HepG2 (cell line): Measurements from ENCODE around the gene MORN1. TPM values are rescaled to one million over a fixed set of nuclear protein-coding genes. Genes with fewer than 3 reads are reported as not detected.

ENCODE experiments used
- ATF7-NPFF ChIP-seq: sonication (generic); formaldehyde crosslinking; IDR thresholded peaks from 2 replicates; pipeline ENCODE4 v1.8.1; 2023; ENCODE audit warnings: mild to moderate bottlenecking, low read depth, missing genetic modification reagents, moderate library complexity
- BCL6 ChIP-seq: IDR thresholded peaks from 2 replicates; pipeline ENCODE4 v1.6.1; 2016; ENCODE audit warnings: missing genetic modification reagents, missing compliant biosample characterization
- CCDC6 ChIP-seq: sonication (generic); formaldehyde crosslinking; IDR thresholded peaks from 2 replicates; pipeline ENCODE4 v1.8.1; 2022; ENCODE audit warnings: mild to moderate bottlenecking, missing genetic modification reagents, moderate library complexity
- CREB3 ChIP-seq: sonication (generic); formaldehyde crosslinking; IDR thresholded peaks from 2 replicates; pipeline ENCODE4 v1.5.0; 2020; ENCODE audit warnings: missing genetic modification reagents
- ELF3 ChIP-seq: IDR thresholded peaks from 2 replicates; pipeline ENCODE4 v1.6.1; 2016; ENCODE audit warnings: missing genetic modification reagents, missing compliant biosample characterization
- ETV6 ChIP-seq: sonication (generic); formaldehyde crosslinking; conservative IDR thresholded peaks from 2 replicates; pipeline ENCODE4 v1.4.0; 2020; ENCODE audit warnings: missing genetic modification reagents
- FOXK1 ChIP-seq: sonication (generic); formaldehyde crosslinking; IDR thresholded peaks from 2 replicates; pipeline ENCODE4 v1.4.0; 2020; ENCODE audit warnings: low read depth, missing genetic modification reagents, borderline replicate concordance
- JUN ChIP-seq: sonication (generic); formaldehyde crosslinking; IDR thresholded peaks from 2 replicates; pipeline ENCODE4 v1.4.0; 2020; ENCODE audit warnings: mild to moderate bottlenecking, missing genetic modification reagents
- KAT8 ChIP-seq: IDR thresholded peaks from 2 replicates; pipeline ENCODE4 v1.6.1; 2016; ENCODE audit warnings: missing genetic modification reagents, missing compliant biosample characterization
- KDM4B ChIP-seq: sonication (generic); formaldehyde crosslinking; IDR thresholded peaks from 2 replicates; pipeline ENCODE4 v1.4.0; 2020; ENCODE audit warnings: missing genetic modification reagents
- NFRKB ChIP-seq: fragments of 450-650 bp; IDR thresholded peaks from 2 replicates; pipeline ENCODE4 v1.6.1; 2017
- NR2F2 ChIP-seq: IDR thresholded peaks from 2 replicates; pipeline ENCODE4 v1.6.1; 2012; ENCODE audit warnings: low read depth, inconsistent platforms, borderline replicate concordance
- PHF20 ChIP-seq: sonication (generic); formaldehyde crosslinking; IDR thresholded peaks from 2 replicates; pipeline ENCODE4 v1.5.0; 2020; ENCODE audit warnings: mild to moderate bottlenecking, missing genetic modification reagents
- POGZ ChIP-seq: sonication (generic); formaldehyde crosslinking; IDR thresholded peaks from 2 replicates; pipeline ENCODE4 v1.4.0; 2020; ENCODE audit warnings: mild to moderate bottlenecking, missing genetic modification reagents
- PREB ChIP-seq: sonication (generic); formaldehyde crosslinking; IDR thresholded peaks from 2 replicates; pipeline ENCODE4 v1.4.0; 2020; ENCODE audit warnings: missing genetic modification reagents
- SMAD1 ChIP-seq: sonication (generic); formaldehyde crosslinking; IDR thresholded peaks from 2 replicates; pipeline ENCODE4 v1.4.0; 2020; ENCODE audit warnings: missing genetic modification reagents, low read depth, mild to moderate bottlenecking, borderline replicate concordance
- TP53 ChIP-seq: sonication (generic); formaldehyde crosslinking; conservative IDR thresholded peaks from 2 replicates; pipeline ENCODE4 v1.4.0; 2020; ENCODE audit warnings: missing genetic modification reagents
- ZBTB14 ChIP-seq: sonication (generic); formaldehyde crosslinking; IDR thresholded peaks from 2 replicates; pipeline ENCODE4 v1.4.0; 2020; ENCODE audit warnings: missing genetic modification reagents
- ZFP82 ChIP-seq: sonication (generic); formaldehyde crosslinking; IDR thresholded peaks from 2 replicates; pipeline ENCODE4 v1.5.1; 2020; ENCODE audit warnings: mild to moderate bottlenecking, missing genetic modification reagents, borderline replicate concordance
- ZNF121 ChIP-seq: sonication (generic); formaldehyde crosslinking; IDR thresholded peaks from 2 replicates; pipeline ENCODE4 v1.5.0; 2020; ENCODE audit warnings: mild to moderate bottlenecking, missing genetic modification reagents
- ZNF614 ChIP-seq: IDR thresholded peaks from 2 replicates; pipeline ENCODE4 v1.6.1; 2018; ENCODE audit warnings: missing biosample characterization, missing genetic modification reagents, inconsistent platforms, borderline replicate concordance
- ZNF724P ChIP-seq: sonication (generic); formaldehyde crosslinking; IDR thresholded peaks from 2 replicates; pipeline ENCODE4 v1.8.0; 2022; ENCODE audit warnings: missing genetic modification reagents, borderline replicate concordance
- polyA plus RNA-seq, 8 experiments: library from polyadenylated mRNA; depleted of rRNA in 3 of 8; stranded (reverse) in 7 of 8; unstranded in 1 of 8; fragments of >200 nt; fragmentation: Illumina TruSeq in 4 of 8; extraction: Trizol in 4 of 8; gene quantifications; 2 replicates each; pipeline versions ENCODE4 v1.2.1 to v1.2.3, GENCODE V29; 2011 to 2016; ENCODE audit warnings: low read depth in 4 of 8, missing spikeins in 1 of 8, mixed read lengths in 1 of 8; ENCODE audit not compliant: insufficient read depth in 1 of 8
- total RNA-seq, 5 experiments: library from RNA; depleted of rRNA; stranded (reverse); fragments of >200 nt; fragmentation: Illumina TruSeq; extraction: Trizol; gene quantifications; 2 replicates each; pipeline ENCODE4 v1.2.3, GENCODE V29; 2016; ENCODE audit warnings: low read depth in 1 of 5
- TF ChIP-seq, protein P1 (sequence below): IDR thresholded peaks from 2 replicates; pipeline ENCODE4 v1.6.1; 2016; ENCODE audit warnings: missing genetic modification reagents, missing compliant biosample characterization
- TF ChIP-seq, protein P2 (sequence below): sonication (generic); formaldehyde crosslinking; IDR thresholded peaks from 2 replicates; pipeline ENCODE4 v1.9.0; 2021; ENCODE audit warnings: missing genetic modification reagents, borderline replicate concordance
- TF ChIP-seq, protein P3 (sequence below): sonication (generic); formaldehyde crosslinking; IDR thresholded peaks from 2 replicates; pipeline ENCODE4 v1.8.1; 2023; ENCODE audit warnings: mild to moderate bottlenecking, moderate library complexity, missing genetic modification reagents

The MORN1 gene
- total and polyA plus RNA-seq, 2 of the 13 experiments (the other 11 are each of a cell fraction or from before 2014, with no cell fraction given) = 3.1 to 6.5 TPM

DNA sequence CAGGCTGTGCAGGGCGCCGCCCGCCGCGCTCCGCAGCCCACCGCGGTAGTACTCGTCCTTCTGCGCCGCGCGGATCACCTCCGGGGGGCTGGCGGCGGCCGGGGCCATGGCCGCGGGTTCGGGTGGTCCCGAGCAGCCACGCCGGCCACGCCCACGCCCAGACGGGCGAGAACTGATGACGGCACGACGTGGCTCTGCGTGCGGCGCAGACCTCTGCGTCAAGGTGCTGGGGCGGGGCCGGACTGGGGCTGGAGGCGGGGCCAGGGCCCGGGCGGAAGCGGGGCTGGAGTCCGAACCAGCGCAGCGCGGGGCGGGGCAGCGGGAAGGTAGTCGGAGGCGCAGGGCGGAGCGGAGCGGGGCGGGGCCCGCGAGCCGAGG lies 21.0 kb upstream of the MORN1 start, which contains the start of gene PEX10 (continued):
- peak; percentile 88 for TF ChIP-seq KAT8 (CRISPR knock-in tag)
- no peak for TF ChIP-seq BCL6 (CRISPR knock-in tag)
- peak; percentile 48; the same call in 1 of the 2 replicates for TF ChIP-seq JUN (CRISPR knock-in tag)
- TF ChIP-seq, protein P1, sequence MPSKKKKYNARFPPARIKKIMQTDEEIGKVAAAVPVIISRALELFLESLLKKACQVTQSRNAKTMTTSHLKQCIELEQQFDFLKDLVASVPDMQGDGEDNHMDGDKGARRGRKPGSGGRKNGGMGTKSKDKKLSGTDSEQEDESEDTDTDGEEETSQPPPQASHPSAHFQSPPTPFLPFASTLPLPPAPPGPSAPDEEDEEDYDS = no peak
- no peak for TF ChIP-seq ZFP82
- TF ChIP-seq PHF20 (CRISPR knock-in tag) = peak; percentile 92
- no peak for TF ChIP-seq ZNF614 (CRISPR knock-in tag)
- TF ChIP-seq POGZ = no peak
- 0 out of 2 replicates have a peak, but pooled peaks have one; percentile 7 for TF ChIP-seq CCDC6 (CRISPR knock-in tag)
- peak; percentile 43; the same call in 1 of the 2 replicates for TF ChIP-seq FOXK1
- no peak for TF ChIP-seq ETV6 (CRISPR knock-in tag)
- TF ChIP-seq, protein P2, sequence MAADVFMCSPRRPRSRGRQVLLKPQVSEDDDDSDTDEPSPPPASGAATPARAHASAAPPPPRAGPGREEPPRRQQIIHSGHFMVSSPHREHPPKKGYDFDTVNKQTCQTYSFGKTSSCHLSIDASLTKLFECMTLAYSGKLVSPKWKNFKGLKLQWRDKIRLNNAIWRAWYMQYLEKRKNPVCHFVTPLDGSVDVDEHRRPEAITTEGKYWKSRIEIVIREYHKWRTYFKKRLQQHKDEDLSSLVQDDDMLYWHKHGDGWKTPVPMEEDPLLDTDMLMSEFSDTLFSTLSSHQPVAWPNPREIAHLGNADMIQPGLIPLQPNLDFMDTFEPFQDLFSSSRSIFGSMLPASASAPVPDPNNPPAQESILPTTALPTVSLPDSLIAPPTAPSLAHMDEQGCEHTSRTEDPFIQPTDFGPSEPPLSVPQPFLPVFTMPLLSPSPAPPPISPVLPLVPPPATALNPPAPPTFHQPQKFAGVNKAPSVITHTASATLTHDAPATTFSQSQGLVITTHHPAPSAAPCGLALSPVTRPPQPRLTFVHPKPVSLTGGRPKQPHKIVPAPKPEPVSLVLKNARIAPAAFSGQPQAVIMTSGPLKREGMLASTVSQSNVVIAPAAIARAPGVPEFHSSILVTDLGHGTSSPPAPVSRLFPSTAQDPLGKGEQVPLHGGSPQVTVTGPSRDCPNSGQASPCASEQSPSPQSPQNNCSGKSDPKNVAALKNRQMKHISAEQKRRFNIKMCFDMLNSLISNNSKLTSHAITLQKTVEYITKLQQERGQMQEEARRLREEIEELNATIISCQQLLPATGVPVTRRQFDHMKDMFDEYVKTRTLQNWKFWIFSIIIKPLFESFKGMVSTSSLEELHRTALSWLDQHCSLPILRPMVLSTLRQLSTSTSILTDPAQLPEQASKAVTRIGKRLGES = no peak
- no peak; the same call in 1 of the 2 replicates for TF ChIP-seq ATF7-NPFF (CRISPR knock-in tag)
- TF ChIP-seq NFRKB = no peak
- TF ChIP-seq TP53 (CRISPR knock-in tag) = no peak
- TF ChIP-seq SMAD1 (CRISPR knock-in tag) = no peak
- no peak for TF ChIP-seq ZNF724P (CRISPR knock-in tag)
- TF ChIP-seq ZBTB14 (CRISPR knock-in tag) = no peak
- TF ChIP-seq ELF3 (CRISPR knock-in tag) = peak; percentile 44
- TF ChIP-seq ZNF121 (CRISPR knock-in tag) = no peak
- TF ChIP-seq, protein P3, sequence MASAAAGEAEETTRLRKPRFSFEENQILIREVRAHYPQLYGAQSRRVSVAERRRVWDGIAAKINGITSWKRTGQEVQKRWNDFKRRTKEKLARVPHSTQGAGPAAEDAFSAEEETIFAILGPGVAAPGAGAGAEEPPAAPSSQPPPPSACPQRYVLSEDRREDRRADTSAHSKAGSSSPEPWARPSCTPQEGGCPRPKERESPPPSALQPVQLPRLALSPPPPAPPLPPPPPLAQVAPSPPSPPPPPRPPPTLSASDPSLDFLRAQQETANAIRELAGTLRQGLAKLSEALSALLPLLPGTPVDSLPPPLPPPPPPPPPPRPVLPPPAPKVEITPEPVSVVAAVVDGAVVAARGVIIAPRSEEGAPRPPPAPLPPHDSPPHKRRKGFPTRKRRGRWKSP = no peak
- no peak for TF ChIP-seq CREB3 (CRISPR knock-in tag)
- no peak for TF ChIP-seq NR2F2
- TF ChIP-seq PREB = no peak
- no peak for TF ChIP-seq KDM4B (CRISPR knock-in tag)
